Measurements from ENCODE around the gene CPA4.
A peak's percentile ranks its signal among the peaks of the same experiment; 100 is the strongest.

Gene CPA4

GRCh38 chr7:130266258-130266960, 26.6 kb upstream of the CPA4 start, which contains the start of gene CPA2:
Gene CPA2, plus strand, starts transcription at chr7:130266863. Its CDS starts 19 bp downstream, at chr7:130266882.
- Histone ChIP-seq H3K36me3 (ENCODE audit: control insufficient read depth, insufficient read depth, low read length) (no peaks in the 10 kb centered on the region), H3K9ac (ENCODE audit: low read depth, low read length) (no peak within 1 kb of the TSS), H3K4me3 (ENCODE audit: low read depth, low read length) (no peak within 1 kb of the TSS)

DNA sequence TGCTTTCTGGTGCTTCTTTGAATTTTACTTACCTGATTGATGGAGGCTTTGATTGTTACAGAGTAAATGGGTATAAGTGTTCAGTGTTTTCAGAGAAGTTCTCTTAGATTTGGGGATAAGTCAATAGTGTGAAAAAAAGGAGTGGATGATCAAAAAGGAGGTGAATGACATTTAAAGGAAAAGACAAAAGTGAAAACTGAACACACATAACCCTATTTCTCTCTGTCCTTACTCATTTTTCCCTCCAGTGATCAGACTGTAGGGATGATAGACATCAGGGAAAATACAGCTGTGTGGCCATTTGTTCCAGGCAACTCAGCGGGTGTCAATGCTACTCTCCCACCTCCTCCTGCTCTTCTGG, 26.0 kb upstream of the CPA4 start:
- H3K27ac ChIP-seq (ENCODE audit: low read depth, low read length), result no peak overlapping the region
- H3K9me3 ChIP-seq (ENCODE audit: control insufficient read depth, insufficient read depth, low read length), result no peaks in the 10 kb centered on the region
- no peaks in the 10 kb centered on the region; the same call in 1 of the 2 replicates for H3K27me3 ChIP-seq (ENCODE audit: control insufficient read depth, insufficient read depth, low read length)
- H3K4me3 ChIP-seq (ENCODE audit: low read depth, low read length), result no peak overlapping the region
- H3K9ac ChIP-seq (ENCODE audit: low read depth, low read length), result no peak overlapping the region
- peaks cover 16% of the 10 kb centered on the region for H3K4me1 ChIP-seq (ENCODE audit: control insufficient read depth, insufficient read depth, low read length)
- no peaks in the 10 kb centered on the region for H3K36me3 ChIP-seq (ENCODE audit: control insufficient read depth, insufficient read depth, low read length)

More at GRCh38 chr7:130266258-130266960, 26.6 kb upstream of the CPA4 start, which contains the start of gene CPA2:
- H3K9me3 ChIP-seq (ENCODE audit: control insufficient read depth, insufficient read depth, low read length), result no peaks in the 10 kb centered on the region
- H3K27ac ChIP-seq (ENCODE audit: low read depth, low read length), result no peak within 1 kb of the TSS
- H3K4me1 ChIP-seq (ENCODE audit: control insufficient read depth, insufficient read depth, low read length), result peaks cover 11% of the 10 kb centered on the region; the same call in 1 of the 2 replicates
- no peaks in the 10 kb centered on the region; the same call in 1 of the 2 replicates for H3K27me3 ChIP-seq (ENCODE audit: control insufficient read depth, insufficient read depth, low read length)

- no peaks in the 10 kb centered on the region for H3K36me3 ChIP-seq (ENCODE audit: control insufficient read depth, insufficient read depth, low read length)
- H3K9me3 ChIP-seq (ENCODE audit: control insufficient read depth, insufficient read depth, low read length), result no peaks in the 10 kb centered on the region
- H3K9ac ChIP-seq (ENCODE audit: low read depth, low read length), result no peak overlapping the region
- peaks cover 29% of the 10 kb centered on the region for H3K4me1 ChIP-seq (ENCODE audit: control insufficient read depth, insufficient read depth, low read length)
- H3K27me3 ChIP-seq (ENCODE audit: control insufficient read depth, insufficient read depth, low read length), result no peaks in the 10 kb centered on the region; the same call in 1 of the 2 replicates
- no peak overlapping the region for H3K4me3 ChIP-seq (ENCODE audit: low read depth, low read length)
- H3K27ac ChIP-seq (ENCODE audit: low read depth, low read length), result no peak overlapping the region
Observed at GRCh38 chr7:130268463-130269317, 24.3 kb upstream of the CPA4 start.

GRCh38 chr7:130269318-130269694, 23.7 kb upstream of the CPA4 start:
- H3K4me1 ChIP-seq (ENCODE audit: control insufficient read depth, insufficient read depth, low read length), result peaks cover 35% of the 10 kb centered on the region
- no peaks in the 10 kb centered on the region for H3K36me3 ChIP-seq (ENCODE audit: control insufficient read depth, insufficient read depth, low read length)
- H3K27ac ChIP-seq (ENCODE audit: low read depth, low read length), result no peak overlapping the region
- H3K9ac ChIP-seq (ENCODE audit: low read depth, low read length), result no peak overlapping the region
- no peaks in the 10 kb centered on the region for H3K9me3 ChIP-seq (ENCODE audit: control insufficient read depth, insufficient read depth, low read length)
- H3K27me3 ChIP-seq (ENCODE audit: control insufficient read depth, insufficient read depth, low read length), result no peaks in the 10 kb centered on the region; the same call in 1 of the 2 replicates
- no peak overlapping the region for H3K4me3 ChIP-seq (ENCODE audit: low read depth, low read length)

- H3K27me3 ChIP-seq (ENCODE audit: control insufficient read depth, insufficient read depth, low read length), result no peaks in the 10 kb centered on the region; the same call in 1 of the 2 replicates
- H3K36me3 ChIP-seq (ENCODE audit: control insufficient read depth, insufficient read depth, low read length), result no peaks in the 10 kb centered on the region
- no peak overlapping the region for H3K4me3 ChIP-seq (ENCODE audit: low read depth, low read length)
- no peaks in the 10 kb centered on the region for H3K9me3 ChIP-seq (ENCODE audit: control insufficient read depth, insufficient read depth, low read length)
- H3K4me1 ChIP-seq (ENCODE audit: control insufficient read depth, insufficient read depth, low read length), result peaks cover 50% of the 10 kb centered on the region
- H3K27ac ChIP-seq (ENCODE audit: low read depth, low read length), result no peak overlapping the region
- H3K9ac ChIP-seq (ENCODE audit: low read depth, low read length), result no peak overlapping the region
Observed at GRCh38 chr7:130270947-130271800, 21.8 kb upstream of the CPA4 start.

DNA sequence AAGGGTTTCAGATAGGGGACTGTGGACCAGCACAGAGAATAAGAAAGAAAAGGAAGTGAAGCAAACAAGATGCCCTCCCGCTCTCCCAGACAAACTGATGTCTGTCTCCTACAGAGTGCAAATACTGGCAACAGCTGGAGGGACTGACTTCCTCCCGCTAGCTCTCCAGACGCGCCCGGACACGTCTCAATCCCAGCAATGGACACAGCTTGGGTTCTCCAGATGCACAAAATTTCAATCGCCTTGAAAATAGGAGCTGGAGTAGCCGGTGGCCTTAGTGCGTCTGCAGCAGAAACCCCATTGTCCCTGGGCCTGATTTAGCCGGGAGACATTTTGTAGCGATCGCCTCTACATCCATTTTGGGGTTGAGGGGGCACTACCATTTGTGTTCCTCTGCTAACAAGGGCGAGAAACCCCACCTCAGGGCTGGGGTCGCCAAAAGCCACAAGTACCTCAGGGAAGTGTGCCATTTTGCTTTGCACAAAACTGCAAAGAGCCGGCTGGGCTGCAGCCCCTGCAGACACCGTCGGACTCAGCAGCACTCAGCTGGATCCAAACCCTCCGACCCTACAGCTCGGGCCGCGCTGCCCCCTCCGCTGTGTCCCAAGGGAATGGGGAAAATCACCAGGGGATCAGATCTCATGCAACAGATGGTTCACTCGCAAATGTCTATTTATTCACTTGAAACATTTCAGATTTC, 20.4 kb upstream of the CPA4 start:
- no peaks in the 10 kb centered on the region for H3K27me3 ChIP-seq (ENCODE audit: control insufficient read depth, insufficient read depth, low read length)
- peaks cover 50% of the 10 kb centered on the region for H3K4me1 ChIP-seq (ENCODE audit: control insufficient read depth, insufficient read depth, low read length)
- H3K36me3 ChIP-seq (ENCODE audit: control insufficient read depth, insufficient read depth, low read length), result no peaks in the 10 kb centered on the region
- peak overlapping the region; percentile 79 for H3K9ac ChIP-seq (ENCODE audit: low read depth, low read length)
- no peaks in the 10 kb centered on the region for H3K9me3 ChIP-seq (ENCODE audit: control insufficient read depth, insufficient read depth, low read length)
- 0 out of 2 replicates have a peak overlapping the region, but pooled peaks have one; percentile 15 for H3K4me3 ChIP-seq (ENCODE audit: low read depth, low read length)
- peak overlapping the region; percentile 96 for H3K27ac ChIP-seq (ENCODE audit: low read depth, low read length)

- H3K4me3 ChIP-seq (ENCODE audit: low read depth, low read length), result peak overlapping the region; percentile 48
- peak overlapping the region; percentile 96 for H3K27ac ChIP-seq (ENCODE audit: low read depth, low read length)
- H3K9ac ChIP-seq (ENCODE audit: low read depth, low read length), result peak overlapping the region; percentile 79
- no peaks in the 10 kb centered on the region for H3K36me3 ChIP-seq (ENCODE audit: control insufficient read depth, insufficient read depth, low read length)
- no peaks in the 10 kb centered on the region for H3K9me3 ChIP-seq (ENCODE audit: control insufficient read depth, insufficient read depth, low read length)
- H3K27me3 ChIP-seq (ENCODE audit: control insufficient read depth, insufficient read depth, low read length), result no peaks in the 10 kb centered on the region
- H3K4me1 ChIP-seq (ENCODE audit: control insufficient read depth, insufficient read depth, low read length), result peaks cover 48% of the 10 kb centered on the region
Observed at GRCh38 chr7:130273081-130273932, 19.7 kb upstream of the CPA4 start.

GRCh38 chr7:130273933-130274255, 19.1 kb upstream of the CPA4 start:
- Histone ChIP-seq H3K4me3 (ENCODE audit: low read depth, low read length) (peak overlapping the region; percentile 48), H3K4me1 (ENCODE audit: control insufficient read depth, insufficient read depth, low read length) (peaks cover 43% of the 10 kb centered on the region), H3K36me3 (ENCODE audit: control insufficient read depth, insufficient read depth, low read length) (no peaks in the 10 kb centered on the region), H3K27ac (ENCODE audit: low read depth, low read length) (peak overlapping the region; percentile 89), H3K9ac (ENCODE audit: low read depth, low read length) (peak overlapping the region; percentile 32), H3K27me3 (ENCODE audit: control insufficient read depth, insufficient read depth, low read length) (no peaks in the 10 kb centered on the region), H3K9me3 (ENCODE audit: control insufficient read depth, insufficient read depth, low read length) (no peaks in the 10 kb centered on the region)

- Histone ChIP-seq H3K9me3 (ENCODE audit: control insufficient read depth, insufficient read depth, low read length) (no peaks in the 10 kb centered on the region), H3K36me3 (ENCODE audit: control insufficient read depth, insufficient read depth, low read length) (no peaks in the 10 kb centered on the region), H3K4me1 (ENCODE audit: control insufficient read depth, insufficient read depth, low read length) (peaks cover 43% of the 10 kb centered on the region), H3K27ac (ENCODE audit: low read depth, low read length) (peak overlapping the region; percentile 89), H3K27me3 (ENCODE audit: control insufficient read depth, insufficient read depth, low read length) (no peaks in the 10 kb centered on the region), H3K4me3 (ENCODE audit: low read depth, low read length) (peak overlapping the region; percentile 48), H3K9ac (ENCODE audit: low read depth, low read length) (0 out of 2 replicates have a peak overlapping the region, but pooled peaks have one; percentile 32)
Observed at GRCh38 chr7:130274296-130274695, 18.7 kb upstream of the CPA4 start.
